ENCODE data around the gene UTP3. TPM values are rescaled to one million over a fixed set of nuclear protein-coding genes. Genes with fewer than 3 reads are reported as not detected.
A peak's percentile ranks its signal among the peaks of the same experiment; 100 is the strongest.

Gene UTP3
- total RNA-seq, 4 donors from 2014 or later: 3.7 to 23.1 (median 19.4) TPM

- DNase-seq: no peak
- Histone ChIP-seq H3K27me3 (no peaks in the 10 kb centered on the region), H3K36me3 (no peaks in the 10 kb centered on the region), H3K4me3 (no peak overlapping the region), H3K27ac (no peak overlapping the region), H3K4me1 (peaks cover 6 to 31% (median 9%) of the 10 kb centered on the region in 4 donors), H3K9me3 (no peaks in the 10 kb centered on the region)
- TF ChIP-seq POLR2AphosphoS5 (IDR thresholded peaks at IDR 0.05) (no peak), POLR2A (IDR thresholded peaks at IDR 0.05) (no peak), EP300 (IDR thresholded peaks at IDR 0.05; ENCODE audit: low read depth) (no peak), CTCF (IDR thresholded peaks at IDR 0.05) (no peak)
- intact Hi-C loops (cut with DNase I; ENCODE audit: low total_unique reads): no loop called here
- 80% methylated on average over 3 of the region's 3 CpGs for WGBS, 2 donors (ENCODE audit: low coverage in 1 of 2)
- in situ Hi-C loops (cut with MboI; ENCODE audit: low pct_ligation_motif_present in 1 of 4, low pct_unique_long_range_greater_than_20kb in 1 of 4, low sequenced_read_pairs in 3 of 4): no loop called here
These were observed 23.3 kb downstream of the UTP3 start for GRCh38 chr4:70711599-70711998.

GRCh38 chr4:70712150-70712549 is 23.8 kb downstream of the UTP3 start:
- in situ Hi-C loops (cut with MboI; ENCODE audit: low pct_ligation_motif_present in 1 of 4, low pct_unique_long_range_greater_than_20kb in 1 of 4, low sequenced_read_pairs in 3 of 4) (no loop called here), intact Hi-C loops (cut with DNase I; ENCODE audit: low total_unique reads) (no loop called here)
- no peak overlapping the region for H3K4me3 ChIP-seq
- H3K27me3 ChIP-seq: no peaks in the 10 kb centered on the region
- H3K4me1 ChIP-seq: peaks cover under 1 to 26% (median 4%) of the 10 kb centered on the region in 4 donors
- DNase-seq: no peak
- WGBS, 2 donors (ENCODE audit: low coverage in 1 of 2): 83 to 86% methylated on average over 1 to 3 of the region's 3 CpGs
- no peak overlapping the region for H3K27ac ChIP-seq
- TF ChIP-seq POLR2A (IDR thresholded peaks at IDR 0.05) (no peak), POLR2AphosphoS5 (IDR thresholded peaks at IDR 0.05) (no peak), CTCF (IDR thresholded peaks at IDR 0.05) (no peak), EP300 (IDR thresholded peaks at IDR 0.05; ENCODE audit: low read depth) (no peak)
- no peaks in the 10 kb centered on the region for H3K9me3 ChIP-seq
- H3K36me3 ChIP-seq: no peaks in the 10 kb centered on the region

GRCh38 chr4:70712604-70713452 is 24.5 kb downstream of the UTP3 start:
- DNase-seq: no peak
- H3K4me3 ChIP-seq: no peak overlapping the region
- intact Hi-C loops (cut with DNase I; ENCODE audit: low total_unique reads) (no loop called here), in situ Hi-C loops (cut with MboI; ENCODE audit: low pct_ligation_motif_present in 1 of 4, low pct_unique_long_range_greater_than_20kb in 1 of 4, low sequenced_read_pairs in 3 of 4) (no loop called here)
- H3K36me3 ChIP-seq: no peaks in the 10 kb centered on the region
- 86 to 91% methylated on average over 3 to 7 of the region's 7 CpGs for WGBS, 2 donors (ENCODE audit: low coverage in 1 of 2)
- H3K4me1 ChIP-seq: peaks cover 0 to 24% (median 2%) of the 10 kb centered on the region in 4 donors
- no peaks in the 10 kb centered on the region for H3K9me3 ChIP-seq
- H3K27ac ChIP-seq: no peak overlapping the region
- H3K27me3 ChIP-seq: no peaks in the 10 kb centered on the region
- no peak for TF ChIP-seq CTCF (IDR thresholded peaks at IDR 0.05)
- TF ChIP-seq POLR2AphosphoS5 (IDR thresholded peaks at IDR 0.05): no peak
- TF ChIP-seq EP300 (IDR thresholded peaks at IDR 0.05; ENCODE audit: low read depth): no peak
- TF ChIP-seq POLR2A (IDR thresholded peaks at IDR 0.05): no peak

- 62 to 67% methylated on average over 4 to 7 of the region's 7 CpGs for WGBS, 2 donors (ENCODE audit: low coverage in 1 of 2)
- no peak for TF ChIP-seq CTCF (IDR thresholded peaks at IDR 0.05)
- no peak for TF ChIP-seq EP300 (IDR thresholded peaks at IDR 0.05; ENCODE audit: low read depth)
- no peak for TF ChIP-seq POLR2A (IDR thresholded peaks at IDR 0.05)
- TF ChIP-seq POLR2AphosphoS5 (IDR thresholded peaks at IDR 0.05): no peak
- H3K27me3 ChIP-seq: no peaks in the 10 kb centered on the region
- in situ Hi-C loops (cut with MboI; ENCODE audit: low pct_ligation_motif_present in 1 of 4, low pct_unique_long_range_greater_than_20kb in 1 of 4, low sequenced_read_pairs in 3 of 4) (no loop called here), intact Hi-C loops (cut with DNase I; ENCODE audit: low total_unique reads) (no loop called here)
- peak overlapping the region in 1 of 4 donors; percentile 18 for H3K27ac ChIP-seq
- H3K4me1 ChIP-seq: peaks cover 0 to 24% (median 2%) of the 10 kb centered on the region in 4 donors
- no peaks in the 10 kb centered on the region for H3K36me3 ChIP-seq
- no peaks in the 10 kb centered on the region for H3K9me3 ChIP-seq
- no peak for DNase-seq
- no peak overlapping the region for H3K4me3 ChIP-seq
These were observed 25.2 kb downstream of the UTP3 start for GRCh38 chr4:70713453-70714078.

Data from transverse colon (tissue), 4 donors.